ENCODE measurements around the gene SMPD3.

SMPD3 gene

GRCh38 chr16:68379472-68380347, 68.6 kb downstream of the SMPD3 start:
- no peak for DNase-seq

GRCh38 chr16:68378436-68379415, 69.6 kb downstream of the SMPD3 start:
- DNase-seq = no peak

GRCh38 chr16:68377667-68378393, 70.5 kb downstream of the SMPD3 start:
- DNase-seq = no peak

- no peak for DNase-seq
Measured at GRCh38 chr16:68377221-68377620, 71.1 kb downstream of the SMPD3 start.

GRCh38 chr16:68376590-68376989, 71.7 kb downstream of the SMPD3 start:
- no peak for DNase-seq

GRCh38 chr16:68375801-68376536, 72.3 kb downstream of the SMPD3 start:
- no peak for DNase-seq

- DNase-seq = no peak
Measured at GRCh38 chr16:68374961-68375660, 73.2 kb downstream of the SMPD3 start.

- no peak for DNase-seq
Measured at GRCh38 chr16:68374246-68374805, 74.0 kb downstream of the SMPD3 start.

GRCh38 chr16:68373528-68374245, 74.6 kb downstream of the SMPD3 start:
- DNase-seq = no peak

GRCh38 chr16:68372806-68373205, 75.5 kb downstream of the SMPD3 start:
- no peak for DNase-seq

GRCh38 chr16:68372381-68372720, 76.0 kb downstream of the SMPD3 start:
- DNase-seq = no peak

- DNase-seq = no peak
Measured at GRCh38 chr16:68371706-68372380, 76.5 kb downstream of the SMPD3 start.

- DNase-seq = no peak
Measured at GRCh38 chr16:68371276-68371651, 77.0 kb downstream of the SMPD3 start.

- DNase-seq = peak; percentile 38
Measured at GRCh38 chr16:68370581-68371275, 77.6 kb downstream of the SMPD3 start.

GRCh38 chr16:68369697-68370580, 78.4 kb downstream of the SMPD3 start:
- DNase-seq = peak; percentile 17

GRCh38 chr16:68369168-68369567, 79.1 kb downstream of the SMPD3 start:
- DNase-seq = no peak

GRCh38 chr16:68368301-68368888, 79.9 kb downstream of the SMPD3 start:
- DNase-seq = no peak

- no peak for DNase-seq
Measured at GRCh38 chr16:68367891-68368290, 80.4 kb downstream of the SMPD3 start.
